Central memory CD8-positive, alpha-beta T cell (primary cell): ENCODE data around the gene PATJ.

Source experiments
- ATAC-seq: fragments of 150-1000 bp; cut with Tn5 transposase; replicated peaks from 2 replicates; pipeline ENCODE4 v1.10.0; 2022; ENCODE audit warnings: mild to moderate bottlenecking, moderate FRiP score, moderate number of reproducible peaks; ENCODE audit not compliant: poor library complexity, severe bottlenecking; ENCODE audit errors: extremely low read depth
- DNase-seq, 2 donors: peaks; one replicate each; pipeline ENCODE4 v3.0.0; 2021; ENCODE audit warnings: low spot score in 2 of 2
- H3K27ac Mint-ChIP-seq: one replicate; pipeline ENCODE4 v1.8.0; 2022; ENCODE audit warnings: low read depth, mild to moderate bottlenecking, moderate library complexity, mixed read lengths
- H3K27me3 Mint-ChIP-seq: one replicate; pipeline ENCODE4 v1.8.0; 2022; ENCODE audit warnings: mixed read lengths
- H3K36me3 Mint-ChIP-seq: one replicate; pipeline ENCODE4 v1.8.0; 2022; ENCODE audit warnings: mild to moderate bottlenecking, moderate library complexity, mixed read lengths; ENCODE audit not compliant: insufficient read depth
- H3K4me1 Mint-ChIP-seq: one replicate; pipeline ENCODE4 v1.8.0; 2022; ENCODE audit warnings: mixed read lengths
- H3K4me3 Mint-ChIP-seq: one replicate; pipeline ENCODE4 v1.8.0; 2022; ENCODE audit warnings: mild to moderate bottlenecking, moderate library complexity, mixed read lengths
- H3K9me3 Mint-ChIP-seq: one replicate; pipeline ENCODE4 v1.8.0; 2022; ENCODE audit warnings: mixed read lengths

Gene PATJ

GRCh38 chr1:62040973-62041372 lies 298.7 kb downstream of the PATJ start:
- no peak for ATAC-seq
- Mint-ChIP-seq H3K27ac (no peak overlapping the region), H3K36me3 (no peaks in the 10 kb centered on the region), H3K4me3 (no peak overlapping the region), H3K9me3 (no peaks in the 10 kb centered on the region), H3K27me3 (no peaks in the 10 kb centered on the region), H3K4me1 (no peaks in the 10 kb centered on the region)
- DNase-seq: no peak

- no peak overlapping the region for H3K27ac Mint-ChIP-seq
- no peak for DNase-seq
These were observed 300.9 kb downstream of the PATJ start for GRCh38 chr1:62043154-62043553.

GRCh38 chr1:62045574-62045973 lies 303.3 kb downstream of the PATJ start:
- peaks cover 3% of the 10 kb centered on the region for H3K36me3 Mint-ChIP-seq
- no peak overlapping the region for H3K27ac Mint-ChIP-seq
- no peak for DNase-seq
- H3K4me3 Mint-ChIP-seq: no peak overlapping the region
- no peaks in the 10 kb centered on the region for H3K9me3 Mint-ChIP-seq
- H3K27me3 Mint-ChIP-seq: no peaks in the 10 kb centered on the region
- no peak for ATAC-seq
- H3K4me1 Mint-ChIP-seq: no peaks in the 10 kb centered on the region

More at GRCh38 chr1:62043154-62043553, 300.9 kb downstream of the PATJ start:
- no peak for ATAC-seq
- Mint-ChIP-seq H3K9me3 (no peaks in the 10 kb centered on the region), H3K27me3 (no peaks in the 10 kb centered on the region), H3K4me3 (no peak overlapping the region), H3K4me1 (no peaks in the 10 kb centered on the region), H3K36me3 (peaks cover 2% of the 10 kb centered on the region)

- Mint-ChIP-seq H3K4me1 (no peaks in the 10 kb centered on the region), H3K27me3 (no peaks in the 10 kb centered on the region), H3K9me3 (no peaks in the 10 kb centered on the region), H3K4me3 (no peak overlapping the region), H3K36me3 (peaks cover 3% of the 10 kb centered on the region), H3K27ac (no peak overlapping the region)
- DNase-seq (no peak), ATAC-seq (no peak)
These were observed 304.6 kb downstream of the PATJ start for GRCh38 chr1:62046927-62047326.

GRCh38 chr1:62050165-62050564 lies 307.9 kb downstream of the PATJ start:
- Mint-ChIP-seq H3K27me3 (no peaks in the 10 kb centered on the region), H3K4me3 (no peak overlapping the region), H3K9me3 (no peaks in the 10 kb centered on the region), H3K36me3 (peaks cover 6% of the 10 kb centered on the region), H3K4me1 (no peaks in the 10 kb centered on the region), H3K27ac (no peak overlapping the region)
- DNase-seq: no peak
- ATAC-seq: no peak

- Mint-ChIP-seq H3K9me3 (no peaks in the 10 kb centered on the region), H3K36me3 (peaks cover 7% of the 10 kb centered on the region), H3K4me1 (no peaks in the 10 kb centered on the region), H3K27ac (no peak overlapping the region), H3K27me3 (no peaks in the 10 kb centered on the region), H3K4me3 (no peak overlapping the region)
- DNase-seq (no peak), ATAC-seq (no peak)
These were observed 310.7 kb downstream of the PATJ start for GRCh38 chr1:62052946-62053345.

- Mint-ChIP-seq H3K4me1 (no peaks in the 10 kb centered on the region), H3K4me3 (no peak overlapping the region)
- no peak for ATAC-seq
These were observed 311.9 kb downstream of the PATJ start for GRCh38 chr1:62054188-62054587.

GRCh38 chr1:62057230-62057629 lies 314.9 kb downstream of the PATJ start:
- no peak for ATAC-seq
- no peak for DNase-seq
- Mint-ChIP-seq H3K9me3 (no peaks in the 10 kb centered on the region), H3K27ac (no peak overlapping the region), H3K4me1 (no peaks in the 10 kb centered on the region), H3K4me3 (no peak overlapping the region), H3K36me3 (peaks cover 8% of the 10 kb centered on the region), H3K27me3 (no peaks in the 10 kb centered on the region)

More at GRCh38 chr1:62054188-62054587, 311.9 kb downstream of the PATJ start:
- no peak for DNase-seq
- H3K27ac Mint-ChIP-seq: no peak overlapping the region
- no peaks in the 10 kb centered on the region for H3K27me3 Mint-ChIP-seq
- H3K9me3 Mint-ChIP-seq: no peaks in the 10 kb centered on the region
- H3K36me3 Mint-ChIP-seq: peaks cover 6% of the 10 kb centered on the region

- peaks cover 8% of the 10 kb centered on the region for H3K36me3 Mint-ChIP-seq
- no peak overlapping the region for H3K4me3 Mint-ChIP-seq
- DNase-seq (no peak), ATAC-seq (no peak)
- no peaks in the 10 kb centered on the region for H3K4me1 Mint-ChIP-seq
- H3K9me3 Mint-ChIP-seq: no peaks in the 10 kb centered on the region
- no peaks in the 10 kb centered on the region for H3K27me3 Mint-ChIP-seq
- H3K27ac Mint-ChIP-seq: no peak overlapping the region
These were observed 315.5 kb downstream of the PATJ start for GRCh38 chr1:62057641-62058290.

GRCh38 chr1:62058956-62059355 lies 316.7 kb downstream of the PATJ start:
- no peaks in the 10 kb centered on the region for H3K27me3 Mint-ChIP-seq
- no peak for ATAC-seq

GRCh38 chr1:62062087-62062486 lies 319.8 kb downstream of the PATJ start:
- H3K27ac Mint-ChIP-seq: no peak overlapping the region
- no peak for DNase-seq
- ATAC-seq: no peak

More at GRCh38 chr1:62058956-62059355, 316.7 kb downstream of the PATJ start:
- Mint-ChIP-seq H3K4me1 (no peaks in the 10 kb centered on the region), H3K27ac (no peak overlapping the region), H3K4me3 (no peak overlapping the region), H3K9me3 (no peaks in the 10 kb centered on the region), H3K36me3 (peaks cover 8% of the 10 kb centered on the region)
- no peak for DNase-seq

GRCh38 chr1:62064829-62065407 lies 322.6 kb downstream of the PATJ start:
- Mint-ChIP-seq H3K36me3 (peaks cover 10% of the 10 kb centered on the region), H3K27me3 (no peaks in the 10 kb centered on the region), H3K4me1 (no peaks in the 10 kb centered on the region), H3K4me3 (no peak overlapping the region), H3K27ac (no peak overlapping the region), H3K9me3 (no peaks in the 10 kb centered on the region)
- ATAC-seq: no peak
- DNase-seq: no peak

More at GRCh38 chr1:62062087-62062486, 319.8 kb downstream of the PATJ start:
- Mint-ChIP-seq H3K4me3 (no peak overlapping the region), H3K4me1 (no peaks in the 10 kb centered on the region), H3K27me3 (no peaks in the 10 kb centered on the region), H3K36me3 (peaks cover 7% of the 10 kb centered on the region), H3K9me3 (no peaks in the 10 kb centered on the region)

- H3K27ac Mint-ChIP-seq: no peak overlapping the region
- no peaks in the 10 kb centered on the region for H3K4me1 Mint-ChIP-seq
- H3K4me3 Mint-ChIP-seq: no peak overlapping the region
- H3K27me3 Mint-ChIP-seq: no peaks in the 10 kb centered on the region
- DNase-seq (no peak), ATAC-seq (no peak)
- H3K9me3 Mint-ChIP-seq: no peaks in the 10 kb centered on the region
- peaks cover 6% of the 10 kb centered on the region for H3K36me3 Mint-ChIP-seq
These were observed 324.4 kb downstream of the PATJ start for GRCh38 chr1:62066713-62067112.
